HG02870 (cell line): Measurements from ENCODE around the gene IRF8.
"Not testable (repeated sequence)": the region's sequence is repeated elsewhere in the genome, so short reads cannot be mapped to it uniquely, and the experiment has no call there.

Source experiments
- ATAC-seq: cut with Tn5 transposase; IDR thresholded peaks from one replicate; pipeline ENCODE4 v1.9.1; 2021; ENCODE audit warnings: mild to moderate bottlenecking, moderate library complexity; ENCODE audit not compliant: unreplicated experiment

IRF8 gene

DNA sequence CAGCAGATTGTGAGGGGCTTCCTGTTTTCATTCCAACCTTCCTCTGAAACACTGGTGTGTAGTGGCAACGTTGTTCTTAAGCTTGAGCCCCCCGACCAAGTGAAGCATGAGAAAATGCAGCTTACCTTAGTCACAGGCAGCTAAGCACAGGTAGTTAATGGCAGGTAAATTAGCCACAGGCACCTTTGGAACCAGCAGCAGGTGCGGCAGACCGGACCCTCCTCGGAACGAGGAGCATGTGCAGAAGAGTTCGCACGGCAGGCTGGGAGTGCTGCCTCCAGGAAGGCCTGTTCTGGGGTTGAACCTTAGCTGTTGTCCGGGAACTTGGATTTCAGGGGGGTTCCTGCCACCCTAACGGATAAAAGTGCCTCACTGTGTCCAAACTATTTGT, 7.2 kb upstream of the IRF8 start:
- no peak for ATAC-seq

- no peak for ATAC-seq
Measured at GRCh38 chr16:85892760-85893159, 6.2 kb upstream of the IRF8 start.

GRCh38 chr16:85894266-85894665, 4.7 kb upstream of the IRF8 start:
- ATAC-seq = no peak

DNA sequence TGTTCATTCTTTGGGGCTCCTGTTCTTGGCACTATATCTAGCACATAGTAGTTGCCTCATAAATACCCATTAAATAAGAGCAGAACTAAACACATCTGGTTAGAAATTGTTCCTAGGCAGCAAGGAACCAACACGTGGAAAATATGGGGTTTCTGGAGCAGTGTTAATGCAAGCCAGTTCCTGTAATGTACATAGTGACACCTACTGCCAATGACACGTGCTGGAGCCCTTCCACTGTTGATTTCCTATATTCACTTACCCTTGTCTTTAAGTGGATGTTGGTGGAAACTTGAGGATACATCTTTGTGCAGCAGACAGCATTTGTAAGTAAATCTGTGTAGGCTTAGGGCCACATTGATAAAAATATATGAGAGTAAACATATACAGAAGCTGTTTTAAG, 1.6 kb upstream of the IRF8 start:
- ATAC-seq = no peak

DNA sequence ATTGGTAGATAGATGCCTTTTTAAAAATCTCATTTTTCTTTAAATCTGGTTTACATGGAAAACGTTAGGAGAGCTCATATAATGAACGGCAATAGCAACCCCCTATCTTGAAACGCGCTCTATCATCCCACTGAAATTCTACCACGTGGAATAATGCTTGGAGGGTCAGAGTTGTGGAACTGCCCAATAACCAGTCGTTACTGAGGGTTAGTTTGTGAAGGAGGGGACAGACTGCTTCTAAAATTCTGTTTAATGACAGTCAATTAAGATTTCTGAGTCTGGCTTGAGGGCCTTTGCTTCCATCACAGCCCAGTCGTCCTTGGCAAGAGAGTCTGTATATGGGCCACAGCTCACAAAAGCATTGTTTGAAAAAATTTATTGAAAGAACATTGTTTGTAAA, 482 bp downstream of the IRF8 start:
- no peak for ATAC-seq

GRCh38 chr16:85900027-85900792, 1.2 kb downstream of the IRF8 start:
- no peak for ATAC-seq

DNA sequence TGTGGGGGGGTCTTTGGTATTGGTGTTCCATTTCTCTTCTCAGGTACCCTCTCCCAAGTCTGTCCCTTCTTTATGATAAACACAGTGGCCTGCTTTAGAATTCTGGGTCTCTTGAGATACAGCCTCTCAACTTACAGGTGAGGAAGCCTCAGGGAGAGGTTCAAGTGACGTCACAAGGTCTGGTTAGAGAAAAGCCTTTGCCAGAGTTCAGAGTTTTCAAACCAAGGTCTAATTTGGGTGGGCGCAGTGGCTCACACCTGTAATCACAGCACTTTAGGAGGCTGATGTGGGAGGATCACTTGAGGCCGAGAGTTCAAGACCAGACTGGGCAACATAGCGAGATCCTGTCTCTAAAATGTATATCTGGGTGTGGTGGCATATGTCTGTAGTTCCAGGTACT, 2.1 kb downstream of the IRF8 start:
- no peak for ATAC-seq

GRCh38 chr16:85901773-85902365, 2.9 kb downstream of the IRF8 start:
- ATAC-seq = no peak

DNA sequence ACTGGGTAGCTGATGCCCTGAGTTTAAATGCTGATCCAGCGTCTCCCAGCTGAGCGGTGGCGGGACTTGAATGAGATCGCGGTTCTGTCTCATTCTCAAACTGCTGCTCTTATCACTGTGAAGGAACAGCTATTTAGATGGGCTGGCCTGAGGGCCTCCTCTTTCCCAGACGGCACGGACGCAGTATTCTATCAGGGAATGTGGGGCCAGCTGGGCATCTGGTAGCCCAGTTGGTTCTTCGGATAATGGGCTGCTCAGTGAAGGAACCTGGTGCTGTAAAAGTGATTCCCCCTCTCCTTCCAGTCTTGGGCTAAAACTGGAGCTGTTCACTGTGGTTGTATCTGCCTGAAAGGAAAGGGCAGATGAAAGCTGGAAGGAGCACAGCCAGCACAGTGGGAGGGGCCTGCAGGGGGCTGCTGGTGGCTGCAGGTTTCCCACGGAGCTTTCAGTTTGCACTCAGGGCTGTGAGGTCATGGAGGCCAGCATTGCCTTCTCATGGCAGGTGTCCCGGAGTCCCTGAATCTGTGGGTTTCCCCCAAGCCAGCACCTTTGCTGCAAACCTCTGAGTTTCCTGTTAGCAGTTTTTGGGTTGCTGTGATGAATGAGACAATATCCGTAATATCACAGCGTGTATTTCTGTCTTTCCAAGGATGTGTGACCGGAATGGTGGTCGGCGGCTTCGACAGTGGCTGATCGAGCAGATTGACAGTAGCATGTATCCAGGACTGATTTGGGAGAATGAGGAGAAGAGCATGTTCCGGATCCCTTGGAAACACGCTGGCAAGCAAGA, 3.6 kb downstream of the IRF8 start:
- ATAC-seq = peak; percentile 66

DNA sequence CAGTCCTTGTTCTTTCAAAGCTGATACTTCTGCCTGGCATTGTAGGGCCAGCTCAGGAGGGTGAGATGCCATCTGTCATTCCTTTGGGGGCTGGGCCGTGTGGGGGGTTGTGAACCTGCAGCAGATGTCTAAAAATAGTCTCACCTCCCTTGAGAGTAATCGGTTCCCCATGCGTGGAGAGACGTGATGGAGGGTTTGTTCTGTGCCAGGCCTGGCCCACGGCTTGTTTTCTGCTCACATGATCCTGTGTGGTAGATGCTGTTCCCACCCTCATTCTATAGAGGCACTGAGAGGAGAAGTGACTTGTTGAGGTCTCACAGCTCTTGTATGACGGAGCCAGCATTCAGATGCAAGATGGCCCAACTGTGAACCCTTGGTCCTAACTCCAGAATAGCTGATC, 4.6 kb downstream of the IRF8 start:
- ATAC-seq = no peak

GRCh38 chr16:85905110-85906095, 6.4 kb downstream of the IRF8 start:
- no peak for ATAC-seq

DNA sequence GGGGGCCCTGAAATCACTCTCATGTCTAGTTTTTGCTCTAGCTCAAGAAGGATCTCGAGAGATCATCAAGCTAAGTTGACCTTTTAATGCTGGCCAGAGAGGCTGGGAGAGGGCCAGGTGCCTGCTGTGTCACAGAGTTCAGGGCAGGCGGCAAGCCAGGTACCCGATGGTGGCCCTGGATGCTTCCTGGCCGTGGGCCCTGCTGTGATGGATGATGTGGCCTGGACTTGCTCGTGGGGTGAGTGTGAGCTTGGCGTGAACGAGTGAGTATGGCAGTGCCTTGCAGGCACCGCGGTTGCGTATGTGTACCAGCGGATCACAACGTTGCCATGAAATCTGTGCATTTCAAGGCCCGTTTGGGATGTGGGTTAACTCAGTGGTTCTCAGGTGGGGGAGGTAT, 7.4 kb downstream of the IRF8 start:
- ATAC-seq = no peak

DNA sequence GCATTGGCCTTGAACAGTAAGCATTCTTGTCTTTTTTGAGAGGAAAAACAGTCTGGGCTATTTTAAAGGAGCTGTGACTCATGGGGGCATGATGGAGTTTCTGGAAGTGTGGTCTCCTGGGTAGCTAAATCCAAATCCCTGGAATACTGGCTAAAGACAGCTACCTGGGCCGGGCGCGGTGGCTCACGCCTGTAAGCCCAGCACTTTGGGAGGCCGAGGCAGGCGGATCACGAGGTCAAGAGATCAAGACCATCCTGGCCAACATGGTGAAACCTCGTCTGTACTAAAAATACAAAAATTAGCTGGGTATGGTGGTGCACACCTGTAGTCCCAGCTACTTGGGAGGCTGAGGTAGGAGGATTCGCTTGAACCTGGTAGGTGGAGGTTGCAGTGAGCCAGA, 8.3 kb downstream of the IRF8 start:
- ATAC-seq = not testable (repeated sequence)

DNA sequence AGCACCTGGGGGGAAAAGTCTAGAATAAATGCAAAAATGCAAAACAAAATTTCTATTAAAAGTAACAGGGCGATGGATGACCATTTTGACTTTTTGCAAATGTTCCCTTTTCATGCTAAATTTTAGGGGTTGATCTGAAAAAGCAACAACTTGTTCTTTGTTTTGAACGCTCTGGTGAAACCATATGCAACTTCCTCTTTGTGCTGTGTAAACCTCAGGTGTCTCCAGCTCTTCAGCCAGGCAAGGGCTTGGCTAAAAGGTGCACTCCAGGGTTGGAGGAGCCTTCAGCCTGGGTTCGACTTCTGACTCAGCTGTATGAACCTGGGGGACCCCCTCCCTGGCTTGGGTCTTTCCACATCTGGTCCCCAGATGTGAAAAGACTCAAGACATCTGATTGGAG, 9.5 kb downstream of the IRF8 start:
- peak; percentile 62 for ATAC-seq

GRCh38 chr16:85908889-85909589, 10.1 kb downstream of the IRF8 start:
- ATAC-seq = no peak

DNA sequence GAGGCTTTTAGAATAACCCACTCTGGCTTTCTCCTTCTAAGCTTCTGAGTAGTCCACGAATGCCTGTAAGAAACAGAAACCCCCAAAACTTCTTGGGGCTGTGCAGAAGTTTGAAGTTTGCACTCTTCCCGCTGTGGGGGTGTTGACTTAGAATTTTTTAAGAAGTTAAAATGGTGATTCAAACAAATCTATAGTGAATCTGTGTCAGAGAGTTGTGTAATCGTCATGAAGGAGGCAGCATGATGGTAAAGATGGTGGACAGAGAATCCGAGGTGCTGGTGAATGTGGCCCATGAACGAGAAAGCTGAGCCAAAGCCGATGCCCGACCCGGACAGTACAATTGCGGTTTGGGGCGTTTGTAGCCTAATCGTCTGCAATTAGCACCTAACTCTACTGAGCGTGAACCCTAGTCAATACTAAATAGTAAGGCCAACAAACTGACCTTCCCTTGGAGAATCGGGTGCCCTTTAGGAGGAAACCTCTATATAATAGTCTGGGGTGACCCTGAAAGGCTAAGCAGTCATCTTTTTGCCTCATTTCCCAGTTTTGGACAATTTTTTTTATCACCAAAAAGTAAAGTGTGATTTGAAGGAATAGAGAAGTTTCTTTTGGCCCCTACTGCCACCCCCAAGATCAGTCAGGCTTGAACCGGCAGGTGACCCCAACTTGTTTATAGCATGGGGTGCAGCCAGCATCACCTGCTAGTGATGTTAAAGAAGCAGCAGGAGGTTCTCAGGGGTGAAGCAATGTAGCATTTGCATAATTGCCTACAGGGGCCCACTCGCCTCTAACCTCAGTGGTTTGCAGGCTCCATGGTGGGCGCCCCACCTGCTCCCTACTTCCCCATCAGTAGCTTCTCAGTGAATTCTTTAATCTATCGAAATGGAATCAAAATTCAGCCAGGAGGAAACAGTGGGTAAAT, 11.2 kb downstream of the IRF8 start:
- no peak for ATAC-seq

- ATAC-seq = no peak
Measured at GRCh38 chr16:85910854-85911247, 11.9 kb downstream of the IRF8 start.

- no peak for ATAC-seq
Measured at GRCh38 chr16:85911251-85911930, 12.4 kb downstream of the IRF8 start.
